B cell (primary cell): ENCODE measurements around the gene CBX6. TPM values are rescaled to one million over a fixed set of nuclear protein-coding genes. Genes with fewer than 3 reads are reported as not detected.

Source experiments
- ATAC-seq: fragments of 200-7000 bp; cut with Tn5 transposase; one replicate; pipeline ENCODE4 v1.10.0; 2021; ENCODE audit warnings: low read depth, mild to moderate bottlenecking, moderate number of reproducible peaks, moderate library complexity
- CTCF ChIA-PET: fragments of 350-600 bp; sonication (Branson Sonifier 250); formaldehyde crosslinking; loops from one replicate; lab custom pipeline; 2021; ENCODE audit warnings: antibody characterized with exemption, inconsistent platforms; lab: Charles Lee
- POLR2A ChIA-PET: fragments of 350-600 bp; sonication (Branson Sonifier 250); formaldehyde crosslinking; loops from one replicate; lab custom pipeline; 2021; ENCODE audit warnings: antibody characterized with exemption; lab: Charles Lee
- DNase-seq: peaks from one replicate; pipeline ENCODE4 v3.0.0; 2013
- H2AFZ ChIP-seq: 2 replicates; pipeline ENCODE4 v1.6.1; 2012; ENCODE audit warnings: mild to moderate bottlenecking, low read depth, low read length; ENCODE audit not compliant: insufficient read depth, poor library complexity, severe bottlenecking
- H3K27ac ChIP-seq, 2 donors: 1 replicate in 1 of 2; 2 replicates in 1 of 2; pipeline ENCODE4 v1.5.1; 2012 to 2013; ENCODE audit warnings: low read length in 2 of 2, mild to moderate bottlenecking in 2 of 2, moderate library complexity in 1 of 2
- H3K27me3 ChIP-seq, 4 experiments: fragments of 200-600 bp in 1 of 4; sonication (generic) in 1 of 4; replicated peaks in 1 of 4; 1 replicate in 2 of 4; 2 replicates in 2 of 4; pipeline versions ENCODE4 v1.6.1 to v1.7.0; 2013 to 2016; ENCODE audit warnings: low read length in 3 of 4, mild to moderate bottlenecking in 2 of 4, mixed read lengths in 1 of 4, moderate library complexity in 1 of 4; ENCODE audit not compliant: insufficient read depth in 4 of 4, control insufficient read depth in 3 of 4; ENCODE audit errors: control extremely low read depth in 1 of 4
- H3K36me3 ChIP-seq, 2 experiments: replicated peaks in 1 of 2; 1 replicate in 1 of 2; 2 replicates in 1 of 2; pipeline versions ENCODE4 v1.6.1 to v1.7.1; 2013; ENCODE audit warnings: low read length in 1 of 2; ENCODE audit not compliant: insufficient read depth in 2 of 2, control insufficient read depth in 1 of 2; ENCODE audit errors: control extremely low read depth in 1 of 2, extremely low read depth in 1 of 2
- H3K4me1 ChIP-seq, 2 donors: fragments of 200-600 bp in 1 of 2; sonication (generic) in 1 of 2; 1 replicate in 1 of 2; 2 replicates in 1 of 2; pipeline versions ENCODE4 v1.5.1 to v1.6.1; 2013 to 2017; ENCODE audit warnings: low read length in 2 of 2; ENCODE audit not compliant: control insufficient read depth in 2 of 2, insufficient read depth in 2 of 2
- H3K4me2 ChIP-seq: replicated peaks from 2 replicates; pipeline ENCODE3; 2012; ENCODE audit warnings: mild to moderate bottlenecking, low read depth, low read length; ENCODE audit not compliant: poor library complexity, severe bottlenecking
- H3K4me3 ChIP-seq, 5 experiments: fragments of 200-600 bp in 1 of 5; sonication (generic) in 1 of 5; 1 replicate in 3 of 5; 2 replicates in 2 of 5; pipeline versions ENCODE4 v1.5.1 to v1.7.0; 2011 to 2016; ENCODE audit warnings: low read length in 4 of 5, mild to moderate bottlenecking in 4 of 5, low read depth in 2 of 5, control low read depth in 1 of 5, moderate library complexity in 1 of 5; ENCODE audit not compliant: insufficient read depth in 1 of 5; ENCODE audit errors: control extremely low read depth in 1 of 5, extremely low read depth in 1 of 5
- H3K79me2 ChIP-seq: fragments of 200-600 bp; sonication (generic); one replicate; pipeline ENCODE4 v1.6.0; 2016; ENCODE audit warnings: low read length; ENCODE audit not compliant: control insufficient read depth, insufficient read depth
- H3K9ac ChIP-seq: fragments of 200-600 bp; sonication (generic); 2 replicates; pipeline ENCODE4 v1.6.1; 2017; ENCODE audit warnings: mild to moderate bottlenecking, low read length, moderate library complexity
- H3K9me3 ChIP-seq, 3 donors: one replicate each; pipeline versions ENCODE4 v1.6.1 to v1.7.1; 2013; ENCODE audit warnings: low read length in 2 of 3; ENCODE audit not compliant: control insufficient read depth in 2 of 3, insufficient read depth in 1 of 3; ENCODE audit errors: control extremely low read depth in 1 of 3
- H4K20me1 ChIP-seq: 2 replicates; pipeline ENCODE4 v1.6.0; 2012; ENCODE audit warnings: mild to moderate bottlenecking, low read length; ENCODE audit not compliant: insufficient read depth, control insufficient read depth, poor library complexity, severe bottlenecking
- H3K27ac Mint-ChIP-seq: one replicate; pipeline ENCODE4 v1.8.0; 2021; ENCODE audit warnings: mixed read lengths
- H3K27me3 Mint-ChIP-seq: one replicate; pipeline ENCODE4 v1.8.0; 2021; ENCODE audit warnings: mixed read lengths
- H3K4me1 Mint-ChIP-seq: one replicate; pipeline ENCODE4 v1.8.0; 2021; ENCODE audit warnings: mixed read lengths
- H3K4me3 Mint-ChIP-seq: one replicate; pipeline ENCODE4 v1.8.0; 2021; ENCODE audit warnings: mixed read lengths
- H3K9me3 Mint-ChIP-seq: one replicate; pipeline ENCODE4 v1.8.0; 2022; ENCODE audit warnings: mixed read lengths; ENCODE audit not compliant: insufficient read depth
- EZH2 ChIP-seq: IDR thresholded peaks from 2 replicates; pipeline ENCODE4 v1.6.1; 2012; ENCODE audit warnings: borderline replicate concordance, low read depth, mild to moderate bottlenecking, moderate library complexity, low read length; ENCODE audit not compliant: insufficient read depth, poor library complexity, severe bottlenecking
- WGBS: methylation state at CpG from one replicate; pipeline ENCODE4 v1.1.5; 2013; ENCODE audit warnings: missing lambda C conversion rate; ENCODE audit not compliant: insufficient coverage; 5-methylcytosine and 5-hydroxymethylcytosine counted together
- intact Hi-C: fragments of 100-400 bp; cut with micrococcal nuclease; formaldehyde crosslinking; loops from one replicate; pipeline ENCODE4 v1.10.0; 2022
- polyA plus RNA-seq: library from polyadenylated mRNA; depleted of rRNA; stranded (reverse); fragments of >200 nt; gene quantifications from 2 replicates; pipeline ENCODE4 v1.2.3, GENCODE V29; 2012
- total RNA-seq, 2 donors: library from RNA; stranded (reverse); fragments of 120-200 nt in 1 of 2; gene quantifications; 1 replicate in 1 of 2; 2 replicates in 1 of 2; pipeline versions ENCODE4 v1.2.3 to v1.2.4, GENCODE V29; 2013 to 2022
- TF ChIP-seq, protein P1 (sequence below): fragments of 200-600 bp; IDR thresholded peaks from one replicate; pipeline ENCODE4 v1.8.0; 2022; ENCODE audit warnings: antibody characterized with exemption, mild to moderate bottlenecking

The CBX6 gene
- total and polyA plus RNA-seq, 2 donors (not counting 1 experiment from before 2014, with no cell fraction given), result 14.9 to 55.1 TPM

DNA sequence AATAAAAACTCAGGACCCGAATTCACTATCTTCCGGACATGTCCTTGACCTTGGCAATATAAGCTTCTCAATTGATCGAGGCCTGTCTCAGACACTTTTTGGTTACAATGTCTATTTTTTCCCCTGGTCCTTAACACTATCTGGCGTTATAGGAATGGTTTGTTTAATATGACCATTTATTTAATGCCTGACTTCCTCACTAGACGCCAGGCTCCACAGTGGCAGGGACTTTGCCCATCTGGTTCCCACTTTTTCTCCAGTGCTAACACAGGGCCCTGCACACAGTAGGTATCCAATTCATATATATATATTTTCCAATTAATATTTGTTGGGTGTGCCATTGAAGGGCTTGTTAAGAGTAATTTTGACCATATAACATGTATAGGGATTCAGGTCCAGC is 7.9 kb upstream of the CBX6 start:
- Histone ChIP-seq H3K4me3 (no peak overlapping the region), H3K4me1 (no peaks in the 10 kb centered on the region), H3K27ac (no peak overlapping the region), H3K27me3 (peaks cover 0 to 15% (median 4%) of the 10 kb centered on the region in 4 experiments), H4K20me1 (no peaks in the 10 kb centered on the region), H3K36me3 (no peaks in the 10 kb centered on the region), H2AFZ (no peak overlapping the region), H3K9me3 (no peaks in the 10 kb centered on the region), H3K4me2 (no peak overlapping the region), H3K9ac (no peak overlapping the region), H3K79me2 (no peaks in the 10 kb centered on the region)
- Mint-ChIP-seq H3K27me3 (peaks cover 35% of the 10 kb centered on the region), H3K27ac (no peak overlapping the region), H3K4me1 (no peaks in the 10 kb centered on the region), H3K4me3 (no peak overlapping the region), H3K9me3 (no peaks in the 10 kb centered on the region)
- intact Hi-C loops, result loop anchor here (10.0 kb wide), 2 partner anchors 125 to 645 kb away; partner anchors contain the start of genes ATF4 and SUN2
- TF ChIP-seq, protein P1, sequence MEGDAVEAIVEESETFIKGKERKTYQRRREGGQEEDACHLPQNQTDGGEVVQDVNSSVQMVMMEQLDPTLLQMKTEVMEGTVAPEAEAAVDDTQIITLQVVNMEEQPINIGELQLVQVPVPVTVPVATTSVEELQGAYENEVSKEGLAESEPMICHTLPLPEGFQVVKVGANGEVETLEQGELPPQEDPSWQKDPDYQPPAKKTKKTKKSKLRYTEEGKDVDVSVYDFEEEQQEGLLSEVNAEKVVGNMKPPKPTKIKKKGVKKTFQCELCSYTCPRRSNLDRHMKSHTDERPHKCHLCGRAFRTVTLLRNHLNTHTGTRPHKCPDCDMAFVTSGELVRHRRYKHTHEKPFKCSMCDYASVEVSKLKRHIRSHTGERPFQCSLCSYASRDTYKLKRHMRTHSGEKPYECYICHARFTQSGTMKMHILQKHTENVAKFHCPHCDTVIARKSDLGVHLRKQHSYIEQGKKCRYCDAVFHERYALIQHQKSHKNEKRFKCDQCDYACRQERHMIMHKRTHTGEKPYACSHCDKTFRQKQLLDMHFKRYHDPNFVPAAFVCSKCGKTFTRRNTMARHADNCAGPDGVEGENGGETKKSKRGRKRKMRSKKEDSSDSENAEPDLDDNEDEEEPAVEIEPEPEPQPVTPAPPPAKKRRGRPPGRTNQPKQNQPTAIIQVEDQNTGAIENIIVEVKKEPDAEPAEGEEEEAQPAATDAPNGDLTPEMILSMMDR, result no peak
- TF ChIP-seq EZH2, result no peak
- WGBS, result 100% methylated on average over 1 of the region's 5 CpGs
- ATAC-seq (no peak), DNase-seq (no peak)
- POLR2A ChIA-PET, result interaction anchor here (0.7 kb wide), 1 partner anchor 406 kb away, joined by 3 read pairs; no protein-coding TSS in a partner anchor
- CTCF ChIA-PET, result interaction anchor here (2.9 kb wide), 1 partner anchor 10 kb away, joined by 14 read pairs; no protein-coding TSS in a partner anchor

DNA sequence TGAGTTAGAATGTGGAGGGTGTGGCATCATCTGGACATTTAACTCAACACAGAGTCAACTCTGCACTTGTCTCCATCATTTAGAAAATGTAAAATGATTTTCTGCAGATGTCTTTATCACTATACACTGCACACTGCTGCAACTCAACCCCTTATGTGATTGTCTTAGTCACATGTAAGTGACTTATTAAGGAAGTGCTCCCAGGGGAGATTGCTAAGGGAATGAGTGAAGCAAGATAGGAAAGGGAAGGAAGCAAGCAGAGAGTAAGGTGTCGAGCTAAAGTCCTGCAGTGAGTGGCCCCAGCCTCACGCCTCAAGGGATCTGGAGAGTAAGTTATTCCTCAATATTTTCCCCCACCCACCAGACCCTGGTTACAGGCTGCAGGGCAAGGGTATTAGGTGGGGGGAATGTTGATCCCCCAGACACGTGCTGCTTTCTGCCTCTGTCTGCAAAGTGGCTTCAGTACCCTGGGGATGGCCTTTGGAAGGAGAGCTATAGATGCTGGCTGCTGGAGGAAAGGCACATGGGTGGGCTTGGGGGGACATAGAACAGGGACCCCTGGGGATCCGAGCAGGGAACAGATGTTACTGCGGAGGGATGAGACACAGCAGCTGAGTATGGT is 7.2 kb upstream of the CBX6 start:
- H4K20me1 ChIP-seq, result no peaks in the 10 kb centered on the region
- H3K4me3 Mint-ChIP-seq, result no peak overlapping the region
- peaks cover 2% of the 10 kb centered on the region for H3K4me1 Mint-ChIP-seq
- no peak for ATAC-seq
- intact Hi-C loops, result loop anchor here (10.0 kb wide), 2 partner anchors 124 to 646 kb away; partner anchors contain the start of genes ATF4 and SUN2
- TF ChIP-seq EZH2, result no peak
- TF ChIP-seq, protein P1, result no peak
- H3K27me3 ChIP-seq, result peaks cover 0 to 18% (median 5%) of the 10 kb centered on the region in 4 experiments
- no peaks in the 10 kb centered on the region for H3K9me3 ChIP-seq
- CTCF ChIA-PET, result interaction anchor here (2.9 kb wide), 1 partner anchor 10 kb away, joined by 14 read pairs; no protein-coding TSS in a partner anchor
- peaks cover 0 to under 1% of the 10 kb centered on the region in 2 donors for H3K4me1 ChIP-seq
- H3K27ac ChIP-seq, result no peak overlapping the region
- H3K79me2 ChIP-seq, result no peaks in the 10 kb centered on the region
- no peak overlapping the region for H3K9ac ChIP-seq
- peaks cover 37% of the 10 kb centered on the region for H3K27me3 Mint-ChIP-seq
- no peaks in the 10 kb centered on the region for H3K9me3 Mint-ChIP-seq
- WGBS, result 81% methylated on average over 3 of the region's 5 CpGs
- no peak overlapping the region for H2AFZ ChIP-seq
- DNase-seq, result peak; percentile 1
- H3K4me2 ChIP-seq, result no peak overlapping the region
- H3K4me3 ChIP-seq, result no peak overlapping the region
- H3K36me3 ChIP-seq, result no peaks in the 10 kb centered on the region
- POLR2A ChIA-PET, result no interaction called here
- H3K27ac Mint-ChIP-seq, result no peak overlapping the region
